Skin epidermis (tissue), 12 donors: ENCODE data around the gene CDK5RAP2.
"Not testable (repeated sequence)": the region's sequence is repeated elsewhere in the genome, so short reads cannot be mapped to it uniquely, and the experiment has no call there.

ENCODE experiments used
- H3K27ac ChIP-seq, 21 experiments: fragments of 200-600 bp; sonication (generic) in 11 of 21; one replicate each; pipeline ENCODE4 v1.5.0; 2020; ENCODE audit warnings: mild to moderate bottlenecking in 3 of 21, inconsistent platforms in 2 of 21, moderate library complexity in 2 of 21
- H3K4me3 ChIP-seq, 7 experiments: fragments of 200-600 bp; sonication (generic) in 2 of 7; one replicate each; pipeline ENCODE4 v1.5.0; 2020; ENCODE audit warnings: inconsistent platforms in 2 of 7, mild to moderate bottlenecking in 2 of 7, moderate library complexity in 1 of 7

Gene CDK5RAP2

GRCh38 chr9:120524038-120524437 is 55.9 kb downstream of the CDK5RAP2 start:
- H3K27ac ChIP-seq, result no peak overlapping the region
- no peak overlapping the region for H3K4me3 ChIP-seq

DNA sequence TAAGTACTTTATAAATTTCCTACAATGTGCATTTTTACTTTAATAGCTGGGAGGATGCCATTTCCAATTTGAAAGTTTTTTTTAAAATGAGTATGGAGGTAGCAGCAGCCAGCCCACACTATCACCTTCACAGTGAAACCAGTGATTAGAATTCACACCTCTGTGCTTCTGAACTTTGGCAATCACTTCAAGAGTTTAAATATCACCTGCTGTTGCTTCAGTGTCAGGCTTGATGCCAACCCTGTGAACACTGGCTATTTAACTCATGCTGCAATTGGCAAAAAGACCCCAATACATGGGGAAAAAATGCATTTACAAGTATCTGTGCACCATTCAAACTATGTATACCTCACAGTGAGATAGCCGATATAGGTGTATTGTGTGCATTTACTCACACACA is 57.4 kb downstream of the CDK5RAP2 start:
- H3K4me3 ChIP-seq, result no peak overlapping the region

GRCh38 chr9:120522032-120522431 is 57.9 kb downstream of the CDK5RAP2 start:
- no peak overlapping the region for H3K27ac ChIP-seq
- H3K4me3 ChIP-seq, result no peak overlapping the region

More for the DNA sequence above, 57.4 kb downstream of the CDK5RAP2 start:
- no peak overlapping the region for H3K27ac ChIP-seq

- Histone ChIP-seq H3K4me3 (no peak overlapping the region), H3K27ac (no peak overlapping the region)
Observed at GRCh38 chr9:120521101-120521500, 58.9 kb downstream of the CDK5RAP2 start.

GRCh38 chr9:120515996-120516395 is 64.0 kb downstream of the CDK5RAP2 start:
- H3K27ac ChIP-seq, H3K4me3 ChIP-seq: not testable (repeated sequence)

DNA sequence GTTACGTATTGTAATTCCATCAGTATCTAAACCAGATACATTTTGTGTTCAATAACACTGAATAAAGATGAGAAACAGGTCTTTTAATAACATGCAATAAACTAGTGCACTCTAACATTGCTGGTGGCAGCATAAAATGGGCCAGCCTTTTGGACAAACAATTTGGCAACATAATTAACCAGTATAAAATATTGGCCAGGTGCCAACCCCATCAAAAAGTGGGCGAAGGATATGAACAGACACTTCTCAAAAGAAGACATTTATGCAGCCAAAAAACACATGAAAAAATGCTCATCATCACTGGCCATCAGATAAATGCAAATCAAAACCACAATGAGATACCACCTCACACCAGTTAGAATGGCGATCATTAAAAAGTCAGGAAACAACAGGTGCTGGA is 64.5 kb downstream of the CDK5RAP2 start:
- H3K27ac ChIP-seq, H3K4me3 ChIP-seq: not testable (repeated sequence)

DNA sequence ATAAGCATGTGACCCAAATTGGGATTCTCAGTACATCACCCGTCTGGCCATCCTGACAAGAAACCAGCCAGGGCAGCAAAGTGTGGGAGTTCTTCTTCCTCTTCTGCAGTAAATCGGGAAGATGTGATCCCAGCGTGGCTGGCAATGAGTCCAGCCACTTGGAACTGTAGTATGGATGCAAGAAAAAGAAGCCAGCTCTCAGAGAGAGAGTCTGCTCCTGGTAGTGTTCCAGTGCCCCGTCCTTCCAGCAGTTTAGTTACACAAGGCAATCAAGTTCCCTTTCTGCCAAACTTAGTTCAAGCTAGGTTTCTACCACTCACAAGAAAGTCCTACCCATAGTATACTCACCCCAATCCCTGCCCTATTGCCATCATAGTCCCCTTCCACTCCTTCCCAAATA is 65.6 kb downstream of the CDK5RAP2 start:
- Histone ChIP-seq H3K27ac (no peak overlapping the region), H3K4me3 (no peak overlapping the region)

GRCh38 chr9:120513825-120514396 is 66.1 kb downstream of the CDK5RAP2 start:
- H3K4me3 ChIP-seq, result no peak overlapping the region
- no peak overlapping the region for H3K27ac ChIP-seq

DNA sequence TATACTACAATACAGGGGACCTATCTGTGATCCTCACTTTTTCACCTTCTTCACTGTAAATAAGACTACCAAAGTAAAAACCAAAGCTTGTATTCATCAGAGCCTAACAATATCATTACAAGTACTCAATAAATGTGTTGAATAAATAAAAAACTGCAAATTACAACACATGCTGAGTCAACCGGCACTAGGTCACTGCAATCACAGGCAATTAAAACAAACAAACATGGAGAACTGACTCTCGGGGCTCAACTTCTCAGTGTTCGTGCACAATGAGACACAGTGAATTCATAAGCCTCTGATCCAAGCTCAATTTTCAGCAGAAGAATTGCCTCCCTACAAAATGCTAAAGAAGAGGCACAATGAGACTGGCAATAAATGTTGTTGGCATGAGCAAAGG is 69.2 kb downstream of the CDK5RAP2 start:
- H3K4me3 ChIP-seq, result no peak overlapping the region
- no peak overlapping the region for H3K27ac ChIP-seq

GRCh38 chr9:120507936-120508510 is 71.9 kb downstream of the CDK5RAP2 start:
- Histone ChIP-seq H3K4me3 (no peak overlapping the region), H3K27ac (no peak overlapping the region)

- Histone ChIP-seq H3K4me3 (no peak overlapping the region), H3K27ac (no peak overlapping the region)
Observed at GRCh38 chr9:120505186-120505585, 74.8 kb downstream of the CDK5RAP2 start.

GRCh38 chr9:120500733-120501132 is 79.2 kb downstream of the CDK5RAP2 start:
- H3K4me3 ChIP-seq, result no peak overlapping the region
- H3K27ac ChIP-seq, result no peak overlapping the region

DNA sequence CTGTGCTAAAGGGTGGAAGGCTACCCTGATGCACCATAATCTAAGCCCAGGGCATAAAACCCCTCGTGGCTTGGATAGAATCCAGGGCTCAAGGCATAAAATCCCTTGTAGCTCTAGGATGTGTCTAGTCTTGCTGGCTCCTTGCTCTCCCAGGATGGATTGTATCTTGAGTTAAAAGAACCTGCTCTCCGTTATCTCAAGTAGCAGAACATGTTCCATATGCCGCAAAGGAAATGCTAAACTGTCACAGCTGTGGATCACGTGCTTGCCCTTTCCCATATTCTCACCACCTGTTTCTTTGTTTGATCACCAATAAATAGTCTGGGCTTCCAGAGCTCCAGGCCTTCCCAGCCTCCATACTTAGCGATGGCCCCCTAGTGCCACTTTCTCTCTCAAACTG is 82.1 kb downstream of the CDK5RAP2 start:
- H3K4me3 ChIP-seq, H3K27ac ChIP-seq: not testable (repeated sequence)

DNA sequence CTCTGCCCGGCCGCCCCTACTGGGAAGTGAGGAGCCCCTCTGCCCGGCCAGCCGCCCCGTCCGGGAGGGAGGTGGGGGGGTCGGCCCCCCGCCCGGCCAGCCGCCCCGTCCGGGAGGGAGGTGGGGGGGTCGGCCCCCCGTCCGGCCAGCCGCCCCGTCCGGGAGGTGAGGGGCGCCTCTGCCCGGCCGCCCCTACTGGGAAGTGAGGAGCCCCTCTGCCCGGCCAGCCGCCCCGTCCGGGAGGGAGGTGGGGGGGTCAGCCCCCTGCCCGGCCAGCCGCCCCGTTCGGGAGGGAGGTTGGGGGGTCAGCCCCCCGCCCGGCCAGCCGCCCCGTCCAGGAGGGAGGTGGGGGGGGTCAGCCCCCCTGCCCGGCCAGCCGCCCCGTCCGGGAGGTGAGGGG is 83.5 kb downstream of the CDK5RAP2 start:
- H3K27ac ChIP-seq, H3K4me3 ChIP-seq: not testable (repeated sequence)

GRCh38 chr9:120490888-120491595 is 88.9 kb downstream of the CDK5RAP2 start:
- Histone ChIP-seq H3K4me3 (no peak overlapping the region), H3K27ac (peak overlapping the region in 3 of 21 experiments; percentile 11 to 31 (median 31))

DNA sequence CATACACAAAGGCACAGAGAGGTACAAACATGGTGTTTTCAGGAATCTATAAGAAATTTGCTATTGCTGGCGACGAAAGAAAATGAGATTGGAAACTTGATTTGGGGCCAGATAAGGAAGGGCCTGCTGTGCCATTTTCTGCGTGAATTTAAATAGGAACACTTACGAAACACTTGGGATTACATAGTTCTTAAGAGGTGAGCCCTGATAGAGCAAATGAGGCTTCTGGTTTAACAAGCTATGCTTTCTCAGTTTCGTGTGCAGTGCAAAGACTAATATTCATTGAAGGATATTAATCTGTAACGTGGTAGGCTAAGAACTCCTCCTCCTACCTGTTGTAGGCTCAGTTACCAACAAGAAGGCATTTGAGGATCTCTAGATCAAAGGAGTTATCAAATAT is 93.1 kb downstream of the CDK5RAP2 start:
- Histone ChIP-seq H3K27ac (peak overlapping the region in 3 of 21 experiments; percentile 12 to 64 (median 45)), H3K4me3 (no peak overlapping the region)

- Histone ChIP-seq H3K4me3 (no peak overlapping the region), H3K27ac (peak overlapping the region in 4 of 21 experiments; percentile 10 to 64 (median 28))
Observed at GRCh38 chr9:120486347-120486746, 93.6 kb downstream of the CDK5RAP2 start.

DNA sequence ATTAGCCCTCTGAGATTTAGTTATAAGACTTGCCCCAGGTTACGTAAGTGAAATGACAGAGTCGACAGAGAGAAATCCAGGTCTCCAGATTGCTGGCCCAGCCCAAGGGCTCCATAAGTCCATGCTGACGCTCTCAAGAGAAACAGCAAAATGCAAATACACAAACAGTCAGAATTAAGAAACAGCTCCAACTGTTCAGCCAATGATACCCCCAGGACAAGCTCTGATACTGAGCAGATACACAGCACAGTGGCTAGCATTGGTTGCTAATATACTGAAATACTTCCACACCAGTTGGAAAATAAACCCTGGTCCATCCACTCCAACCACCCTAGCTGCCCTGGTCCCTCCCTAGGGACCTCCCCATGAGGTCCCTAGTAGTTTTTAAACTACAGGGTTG is 94.2 kb downstream of the CDK5RAP2 start:
- Histone ChIP-seq H3K27ac (peak overlapping the region in 2 of 21 experiments; percentile 26 to 49), H3K4me3 (no peak overlapping the region)

GRCh38 chr9:120484162-120484561 is 95.8 kb downstream of the CDK5RAP2 start:
- H3K27ac ChIP-seq, result no peak overlapping the region

DNA sequence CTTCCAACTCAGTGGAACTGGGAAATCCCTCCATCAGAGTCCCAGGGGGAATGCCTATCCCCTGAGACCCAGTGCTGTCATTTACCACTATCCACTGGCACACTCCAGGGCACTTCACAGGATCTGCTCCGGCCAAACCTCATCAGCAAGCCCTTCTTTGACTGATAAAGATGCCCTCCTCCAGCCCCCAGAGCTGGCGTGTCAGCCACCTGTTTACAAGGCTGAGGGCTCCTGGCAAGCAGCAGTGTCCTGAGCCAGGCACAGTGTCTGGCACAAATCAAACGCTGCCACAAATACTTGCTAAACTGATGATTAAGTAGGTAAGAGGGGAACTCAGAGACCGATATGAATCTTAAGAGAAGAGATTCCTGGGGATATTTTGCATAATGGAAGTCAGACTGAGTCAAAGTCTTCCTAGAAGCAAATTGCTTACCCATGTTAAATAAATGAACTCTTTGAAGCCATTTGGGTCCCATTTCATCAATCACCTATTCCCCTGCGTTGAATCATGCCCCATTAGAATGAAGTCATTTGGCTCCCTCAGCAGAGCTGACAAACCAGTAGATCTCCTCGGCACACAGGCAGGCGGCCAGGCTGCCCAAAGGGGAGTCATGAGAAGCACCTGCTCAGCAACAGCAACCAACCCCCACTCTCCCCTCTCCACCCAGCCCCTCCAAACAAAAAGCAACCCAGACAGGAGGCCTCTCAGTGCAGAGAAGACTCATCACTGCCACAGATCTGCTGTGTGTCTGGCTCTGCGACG is 97.4 kb downstream of the CDK5RAP2 start:
- H3K27ac ChIP-seq, result peak overlapping the region in 11 of 21 experiments; percentile 0 to 73 (median 11)
- H3K4me3 ChIP-seq, result no peak overlapping the region

More at GRCh38 chr9:120484162-120484561, 95.8 kb downstream of the CDK5RAP2 start:
- H3K4me3 ChIP-seq, result no peak overlapping the region
